Stimulated activated CD4-positive, alpha-beta T cell treated with anti-CD3 and anti-CD28 coated beads, Interleukin-1b, Interleukin-23, amount 100 ng/mL, for 24 hours (primary cell): ENCODE results near the gene BMX.

ENCODE experiments used
- DNase-seq, 4 experiments: peaks; one replicate each; pipeline ENCODE4 v3.0.0-alpha.2; 2020; ENCODE audit warnings: low read depth in 4 of 4, low spot score in 1 of 4

BMX gene

GRCh38 chrX:15505101-15505500 lies 4.5 kb downstream of the BMX start:
- DNase-seq, result no peak

DNA sequence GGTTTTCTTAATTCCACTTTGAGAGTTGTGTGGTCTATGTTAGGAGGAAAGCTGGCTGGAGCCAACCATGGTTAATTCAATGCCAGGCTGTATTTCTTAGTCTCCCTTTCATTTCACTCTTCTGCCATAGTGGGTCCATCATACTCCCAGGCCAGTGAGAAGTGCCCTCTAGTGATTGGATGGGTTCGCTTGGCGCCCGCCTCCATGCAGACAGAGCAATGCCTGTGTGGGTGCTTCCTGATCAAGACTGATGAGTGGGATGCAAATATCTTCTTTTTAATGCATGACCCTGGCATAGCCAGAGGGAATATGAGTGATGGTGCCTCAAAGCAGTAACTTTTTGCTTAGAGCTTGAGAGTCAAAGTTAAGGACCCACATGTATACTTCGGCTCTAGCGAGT lies 6.4 kb downstream of the BMX start:
- no peak for DNase-seq

DNA sequence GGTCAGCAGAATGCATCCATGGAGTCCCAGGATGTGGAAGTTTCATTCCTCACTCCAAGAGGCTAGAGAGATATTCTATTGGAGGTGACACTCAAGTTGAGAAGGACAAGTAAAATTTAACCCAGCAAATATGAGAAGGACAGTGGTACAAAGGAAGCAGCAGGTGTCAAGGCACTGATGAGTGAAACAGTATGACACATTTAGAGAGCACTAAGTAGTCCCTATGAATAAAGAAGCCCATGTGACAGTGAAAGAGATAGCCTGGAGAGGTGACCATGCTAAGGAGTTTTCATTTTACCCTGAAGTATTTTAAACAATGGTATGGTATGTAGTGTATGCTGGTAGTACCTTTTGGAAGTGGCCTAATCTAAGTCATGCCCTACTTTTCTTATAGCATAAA lies 9.2 kb downstream of the BMX start:
- DNase-seq, result no peak

DNA sequence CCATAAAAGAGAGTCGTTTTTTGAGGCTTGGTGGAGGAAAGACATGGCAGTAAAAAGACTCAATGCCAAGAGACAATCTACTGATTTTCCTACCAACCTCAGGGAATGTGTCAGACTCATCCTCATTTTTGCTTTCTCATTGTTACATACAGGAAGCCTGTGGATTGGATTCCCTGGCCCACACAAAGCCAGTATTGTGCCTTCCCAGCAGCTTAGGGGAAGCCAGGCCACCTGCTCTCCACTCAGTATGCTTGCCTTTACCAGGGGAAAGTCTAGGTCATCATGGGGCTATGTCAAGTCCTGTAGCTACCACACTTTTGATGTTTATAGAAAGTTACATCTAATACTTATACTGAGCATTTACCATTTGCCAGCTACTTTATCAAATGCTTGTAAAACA lies 11.0 kb downstream of the BMX start:
- no peak for DNase-seq

- no peak for DNase-seq
Measured at GRCh38 chrX:15512401-15512965, 11.9 kb downstream of the BMX start.

DNA sequence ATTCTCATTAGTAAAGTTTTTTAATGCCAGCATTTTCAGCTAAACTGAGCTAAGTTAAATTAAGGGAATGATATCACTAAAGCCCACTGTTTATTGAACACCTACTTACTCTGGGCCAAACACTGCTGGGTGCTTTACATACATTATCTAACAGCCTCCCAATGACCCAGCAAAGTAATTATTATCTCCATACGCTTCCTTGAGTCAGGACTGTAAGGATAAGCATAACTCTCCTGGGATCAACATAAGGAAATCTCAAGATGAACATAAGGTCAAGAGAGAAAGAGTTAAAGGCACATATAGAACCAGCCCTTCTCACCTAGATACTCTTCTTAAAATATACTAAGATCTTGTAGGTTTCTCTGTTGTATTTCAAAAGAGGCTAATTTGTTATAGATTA lies 13.7 kb downstream of the BMX start:
- no peak for DNase-seq

DNA sequence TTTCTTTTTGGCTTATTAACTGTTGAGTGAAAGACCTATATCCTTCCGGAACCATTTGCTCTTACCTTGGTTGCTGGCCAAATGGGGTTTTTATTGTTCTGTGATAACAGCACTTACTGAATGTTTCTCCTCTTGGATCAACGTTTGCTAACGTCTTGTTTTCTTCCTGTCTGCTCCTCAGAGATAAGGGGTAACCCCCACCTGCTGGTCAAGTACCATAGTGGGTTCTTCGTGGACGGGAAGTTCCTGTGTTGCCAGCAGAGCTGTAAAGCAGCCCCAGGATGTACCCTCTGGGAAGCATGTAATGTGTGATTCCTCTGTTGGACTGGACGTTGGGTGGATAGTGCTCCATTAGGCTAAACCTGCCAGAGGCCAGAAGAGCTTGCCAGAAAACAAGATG lies 15.3 kb downstream of the BMX start:
- no peak for DNase-seq

- DNase-seq, result no peak
Measured at GRCh38 chrX:15522464-15522863, 21.9 kb downstream of the BMX start.

GRCh38 chrX:15523088-15523487 lies 22.5 kb downstream of the BMX start:
- DNase-seq, result no peak

DNA sequence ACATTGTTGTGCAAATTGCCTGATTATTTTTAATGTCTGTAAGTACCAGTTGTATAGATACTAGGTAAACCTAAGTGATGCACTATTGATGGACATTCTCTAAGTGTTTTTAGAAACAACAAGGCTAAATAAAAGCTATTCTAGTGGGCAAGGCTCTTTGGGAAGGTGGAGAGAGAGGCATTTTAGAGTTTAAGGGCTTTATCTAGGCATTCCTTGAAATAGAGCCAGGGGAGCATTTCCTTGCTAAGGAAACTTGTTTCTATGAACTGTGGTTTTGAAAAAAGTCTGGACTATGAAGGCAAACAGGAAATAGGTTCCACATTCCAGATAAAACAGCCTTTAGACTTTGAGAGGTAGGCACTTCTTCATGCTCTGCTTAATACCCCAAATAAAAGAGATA lies 23.8 kb downstream of the BMX start:
- no peak for DNase-seq

GRCh38 chrX:15525664-15526416 lies 25.2 kb downstream of the BMX start:
- no peak for DNase-seq

GRCh38 chrX:15529165-15529564 lies 28.6 kb downstream of the BMX start:
- DNase-seq, result no peak

DNA sequence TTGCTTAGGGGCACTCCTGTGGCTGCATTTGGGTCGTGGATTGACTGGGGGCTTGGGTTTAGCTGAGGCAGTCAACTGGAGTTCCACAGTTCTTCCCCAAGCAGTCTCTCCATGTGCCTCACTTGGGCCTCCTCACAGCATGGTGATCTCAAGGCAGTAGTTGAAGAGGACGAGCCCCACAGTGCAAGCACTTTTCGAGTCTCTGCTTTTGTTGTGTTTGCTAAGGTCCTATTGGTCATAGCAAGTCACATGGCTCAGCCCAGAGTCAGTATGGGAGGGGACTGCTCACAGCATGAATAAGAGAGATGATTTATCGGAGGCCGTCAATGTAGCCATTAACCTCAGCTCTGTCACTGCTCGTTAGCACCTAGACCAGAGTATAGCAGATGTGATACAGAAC lies 29.7 kb downstream of the BMX start:
- no peak for DNase-seq

DNA sequence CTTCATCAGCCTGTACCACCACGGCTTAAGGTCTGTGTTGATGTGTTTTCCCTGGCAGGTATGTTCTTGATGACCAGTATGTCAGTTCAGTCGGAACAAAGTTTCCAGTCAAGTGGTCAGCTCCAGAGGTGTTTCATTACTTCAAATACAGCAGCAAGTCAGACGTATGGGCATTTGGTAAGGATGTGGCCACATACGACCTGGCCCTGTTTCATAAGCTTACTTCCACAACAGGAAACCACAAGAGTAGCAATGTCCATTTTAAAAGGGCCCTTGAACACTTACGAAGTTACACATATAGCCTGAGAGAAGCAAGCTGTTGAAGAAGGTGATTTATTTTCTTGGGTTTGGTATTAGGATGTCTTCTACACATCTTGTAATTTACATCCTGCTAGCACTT lies 46.1 kb downstream of the BMX start:
- DNase-seq, result no peak

GRCh38 chrX:15547356-15547755 lies 46.7 kb downstream of the BMX start:
- no peak for DNase-seq

DNA sequence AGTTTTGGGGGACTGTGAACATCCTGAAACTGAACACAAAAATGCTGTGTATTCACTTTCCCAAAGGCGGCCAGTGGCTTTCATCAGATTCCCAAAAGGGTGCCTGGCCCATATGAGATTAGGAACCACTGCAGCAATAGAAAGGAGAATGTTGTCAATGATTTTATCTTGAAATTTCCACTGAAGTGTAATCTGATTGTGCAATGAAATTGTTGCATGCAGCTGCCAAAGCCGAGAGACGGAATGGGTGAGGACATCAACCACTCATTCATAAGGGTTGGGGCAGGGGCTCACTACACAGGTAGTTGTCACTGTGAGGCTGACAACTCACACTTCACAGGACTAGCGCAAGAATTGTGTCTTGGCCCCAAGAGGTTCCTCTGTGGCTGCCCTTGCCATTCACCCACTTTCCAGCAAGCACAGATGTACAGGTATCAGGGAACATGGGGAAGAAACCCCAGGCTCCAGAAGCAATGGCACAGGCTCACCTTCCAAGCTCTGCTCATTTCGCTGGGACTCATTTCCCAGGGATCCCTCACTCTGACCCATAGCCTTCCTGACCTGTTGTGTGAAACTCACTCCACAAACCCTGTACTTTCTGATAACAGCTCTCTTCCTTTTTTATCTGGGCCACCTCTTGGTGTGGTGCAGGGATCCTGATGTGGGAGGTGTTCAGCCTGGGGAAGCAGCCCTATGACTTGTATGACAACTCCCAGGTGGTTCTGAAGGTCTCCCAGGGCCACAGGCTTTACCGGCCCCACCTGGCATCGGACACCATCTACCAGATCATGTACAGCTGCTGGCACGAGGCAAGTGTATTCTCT lies 48.8 kb downstream of the BMX start:
- no peak for DNase-seq

DNA sequence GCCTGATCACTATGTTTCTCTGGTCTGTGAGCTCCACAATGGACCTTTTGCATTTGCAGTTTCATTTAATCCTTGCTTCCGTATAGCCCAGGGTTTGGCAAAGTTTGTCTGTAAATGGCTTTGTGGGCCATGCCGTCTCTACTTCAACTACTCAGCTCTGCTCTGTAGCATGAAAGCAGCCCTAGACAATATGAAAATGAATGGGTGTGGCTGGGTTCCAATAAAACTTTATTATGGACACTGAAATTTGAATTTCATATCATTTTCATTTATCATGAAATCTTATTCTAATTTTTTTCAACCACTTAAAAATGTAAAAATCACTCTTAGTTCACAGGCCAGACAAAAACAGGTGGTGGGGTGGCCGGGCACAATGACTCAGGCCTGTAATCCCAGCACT lies 58.6 kb downstream of the BMX start:
- no peak for DNase-seq

DNA sequence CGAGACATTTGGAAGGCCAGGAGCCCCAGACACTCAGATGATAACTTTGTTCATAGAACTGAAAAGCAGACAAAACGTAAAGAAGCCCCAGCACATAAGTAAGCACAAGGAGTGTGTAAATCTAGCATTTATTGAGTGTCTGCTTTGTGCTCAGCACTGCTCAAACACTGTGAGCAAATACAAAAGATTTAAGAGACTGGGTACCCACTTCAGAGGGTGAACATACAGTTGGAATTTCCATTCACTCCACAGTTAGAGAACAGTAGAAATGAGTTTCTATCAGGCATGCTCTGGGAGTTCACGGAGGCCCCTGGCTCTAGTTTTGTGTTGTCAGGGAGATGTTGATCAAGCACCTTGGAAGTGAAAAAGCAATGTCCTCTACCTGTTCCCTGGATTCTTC lies 60.3 kb downstream of the BMX start:
- no peak for DNase-seq

GRCh38 chrX:15563056-15563455 lies 62.4 kb downstream of the BMX start:
- DNase-seq, result no peak

DNA sequence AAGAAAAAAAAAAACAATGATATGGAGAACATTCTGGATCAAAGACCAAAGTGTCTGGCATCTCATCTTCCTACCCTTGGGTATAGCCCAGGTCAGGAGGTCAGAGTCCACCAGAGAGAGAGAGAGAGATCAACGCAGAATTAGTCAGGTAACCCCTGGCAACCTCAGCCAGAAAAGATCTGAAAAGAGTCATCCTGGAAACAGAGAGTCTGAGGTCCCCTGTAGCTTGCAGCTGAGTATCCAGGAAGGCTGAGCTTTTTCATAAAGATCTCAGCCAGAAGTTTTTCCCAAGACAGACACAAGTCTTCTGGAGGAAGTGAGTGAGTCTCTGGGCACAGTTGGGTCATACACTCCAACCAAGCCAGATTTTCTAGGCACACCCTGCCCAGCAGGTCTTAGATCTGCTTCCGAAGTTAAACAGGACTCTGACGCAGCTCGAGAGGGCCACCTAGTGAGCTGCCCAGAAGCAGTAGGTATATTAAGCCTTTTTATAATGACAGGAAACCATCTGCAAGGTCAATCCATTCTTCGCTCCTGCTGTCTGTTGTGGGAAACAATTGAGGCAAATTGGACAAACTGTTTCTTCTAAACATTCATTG lies 64.5 kb downstream of the BMX start:
- DNase-seq, result no peak

- no peak for DNase-seq
Measured at GRCh38 chrX:15566244-15566643, 65.6 kb downstream of the BMX start.

DNA sequence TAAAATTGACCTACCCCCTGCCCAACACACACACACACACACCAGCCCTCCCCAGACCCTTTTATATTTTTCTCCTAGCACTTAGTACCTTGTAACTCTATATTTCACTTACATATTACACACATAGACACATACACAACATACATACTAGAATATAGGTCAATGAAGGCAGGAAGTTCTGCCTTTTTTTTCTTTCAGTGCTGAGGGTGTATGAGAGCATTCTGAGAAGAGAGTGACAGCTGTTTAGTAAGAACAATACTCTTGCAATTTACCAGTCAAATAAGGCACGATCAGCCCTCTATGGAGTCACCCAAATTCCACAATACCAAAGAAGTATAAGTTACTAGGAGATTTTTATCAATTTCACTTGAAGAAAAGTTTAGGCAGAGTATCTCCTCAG lies 66.7 kb downstream of the BMX start:
- no peak for DNase-seq
